HG03280 (cell line): ENCODE data around the gene BLMH.

ENCODE experiments used
- ATAC-seq: cut with Tn5 transposase; IDR thresholded peaks from one replicate; pipeline ENCODE4 v1.9.1; 2021; ENCODE audit warnings: mild to moderate bottlenecking, moderate library complexity; ENCODE audit not compliant: unreplicated experiment

BLMH gene

GRCh38 chr17:30309591-30309990 is 17.8 kb upstream of the BLMH start:
- ATAC-seq = no peak

- ATAC-seq = no peak
Measured at GRCh38 chr17:30308406-30308805, 16.7 kb upstream of the BLMH start.

GRCh38 chr17:30304778-30305177 is 13.0 kb upstream of the BLMH start:
- no peak for ATAC-seq

- no peak for ATAC-seq
Measured at GRCh38 chr17:30302241-30302640, 10.5 kb upstream of the BLMH start.

GRCh38 chr17:30300818-30301217 is 9.1 kb upstream of the BLMH start:
- ATAC-seq = no peak

- no peak for ATAC-seq
Measured at GRCh38 chr17:30299000-30299399, 7.3 kb upstream of the BLMH start.

- ATAC-seq = no peak
Measured at GRCh38 chr17:30297715-30298114, 6.0 kb upstream of the BLMH start.

GRCh38 chr17:30296499-30297080 is 4.8 kb upstream of the BLMH start:
- ATAC-seq = no peak

GRCh38 chr17:30292286-30292858 is 628 bp upstream of the BLMH start:
- no peak for ATAC-seq

GRCh38 chr17:30290696-30291542 is 825 bp downstream of the BLMH start:
- peak; percentile 39 for ATAC-seq

GRCh38 chr17:30290077-30290476 is 1.7 kb downstream of the BLMH start:
- ATAC-seq = no peak

GRCh38 chr17:30279156-30279555 is 12.6 kb downstream of the BLMH start:
- ATAC-seq = no peak

- ATAC-seq = no peak
Measured at GRCh38 chr17:30278032-30278431, 13.7 kb downstream of the BLMH start.

GRCh38 chr17:30275911-30276310 is 15.8 kb downstream of the BLMH start:
- no peak for ATAC-seq

- ATAC-seq = no peak
Measured at GRCh38 chr17:30274887-30275286, 16.9 kb downstream of the BLMH start.

GRCh38 chr17:30273373-30273772 is 18.4 kb downstream of the BLMH start:
- ATAC-seq = no peak

- no peak for ATAC-seq
Measured at GRCh38 chr17:30271102-30271501, 20.6 kb downstream of the BLMH start.

GRCh38 chr17:30267625-30268024 is 24.1 kb downstream of the BLMH start:
- ATAC-seq = no peak

GRCh38 chr17:30263552-30264333 is 28.0 kb downstream of the BLMH start:
- no peak for ATAC-seq

GRCh38 chr17:30256756-30257506 is 34.8 kb downstream of the BLMH start:
- ATAC-seq = no peak

GRCh38 chr17:30254150-30254549 is 37.6 kb downstream of the BLMH start:
- ATAC-seq = no peak
